ENCODE data around the gene RECK.
A peak's percentile ranks its signal among the peaks of the same experiment; 100 is the strongest.
"Not testable (repeated sequence)": the region's sequence is repeated elsewhere in the genome, so short reads cannot be mapped to it uniquely, and the experiment has no call there.

Gene RECK

GRCh38 chr9:36152741-36153438, 116.2 kb downstream of the RECK start:
- peaks cover 69% of the 10 kb centered on the region for H3K4me1 Mint-ChIP-seq
- peaks cover 4% of the 10 kb centered on the region for H3K36me3 Mint-ChIP-seq (ENCODE audit: low read depth)
- DNase-seq (no peak), ATAC-seq (no peak)
- H3K9me3 Mint-ChIP-seq: no peaks in the 10 kb centered on the region
- H3K27ac Mint-ChIP-seq: peak overlapping the region; percentile 52
- H3K27me3 Mint-ChIP-seq: no peaks in the 10 kb centered on the region
- no peak overlapping the region for H3K4me3 Mint-ChIP-seq

DNA sequence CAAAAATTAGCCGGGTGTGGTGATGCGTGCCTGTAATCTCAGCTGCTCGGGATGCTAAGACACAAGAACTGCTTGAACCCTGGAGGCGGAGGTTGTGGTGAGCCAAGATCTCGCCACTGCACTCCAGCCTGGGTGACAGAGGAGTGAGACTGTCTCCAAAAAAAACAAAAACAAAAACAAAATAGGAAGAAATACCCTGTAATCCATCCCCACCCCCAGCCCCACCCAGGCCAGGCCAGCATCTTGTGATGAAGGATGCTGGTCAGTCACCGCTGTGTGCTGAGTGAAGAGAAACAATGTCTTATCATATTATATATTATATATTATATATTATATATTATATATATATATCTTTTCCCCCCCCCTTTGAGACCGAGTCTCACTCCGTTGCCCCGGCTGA, 117.0 kb downstream of the RECK start:
- Mint-ChIP-seq H3K9me3 (no peaks in the 10 kb centered on the region), H3K36me3 (ENCODE audit: low read depth) (peaks cover 4% of the 10 kb centered on the region), H3K27ac (peak overlapping the region; percentile 56), H3K27me3 (no peaks in the 10 kb centered on the region), H3K4me1 (peaks cover 65% of the 10 kb centered on the region), H3K4me3 (no peak overlapping the region)
- no peak for ATAC-seq
- no peak for DNase-seq

GRCh38 chr9:36154331-36154952, 117.7 kb downstream of the RECK start:
- Mint-ChIP-seq H3K9me3 (no peaks in the 10 kb centered on the region), H3K27ac (peak overlapping the region; percentile 56), H3K4me1 (peaks cover 60% of the 10 kb centered on the region), H3K36me3 (ENCODE audit: low read depth) (peaks cover 4% of the 10 kb centered on the region), H3K4me3 (no peak overlapping the region), H3K27me3 (no peaks in the 10 kb centered on the region)
- no peak for ATAC-seq
- DNase-seq: no peak

DNA sequence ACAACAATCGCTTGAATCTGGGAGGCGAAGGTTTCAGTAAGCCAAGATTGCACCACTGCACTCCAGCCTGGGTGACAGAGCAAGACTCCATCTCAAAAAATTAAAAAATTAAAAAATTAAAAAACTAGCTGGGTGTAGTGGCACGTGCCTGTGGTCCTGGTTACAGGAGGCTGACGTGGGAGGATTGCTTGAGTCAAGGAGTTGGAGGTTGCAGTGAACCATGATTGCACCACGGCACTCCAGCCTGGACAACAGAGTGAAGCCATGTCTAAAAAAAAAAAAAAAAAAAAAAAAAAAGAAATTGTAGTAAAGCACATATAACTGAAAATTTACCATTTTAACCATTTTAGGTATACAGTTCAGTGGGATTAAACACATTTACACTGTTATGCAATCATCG, 119.4 kb downstream of the RECK start:
- Mint-ChIP-seq H3K27me3 (no peaks in the 10 kb centered on the region), H3K36me3 (ENCODE audit: low read depth) (peaks cover 6% of the 10 kb centered on the region), H3K4me1 (peaks cover 47% of the 10 kb centered on the region), H3K27ac (no peak overlapping the region), H3K9me3 (no peaks in the 10 kb centered on the region), H3K4me3 (no peak overlapping the region)
- no peak for ATAC-seq
- no peak for DNase-seq

GRCh38 chr9:36158122-36158521, 121.4 kb downstream of the RECK start:
- Mint-ChIP-seq H3K27me3 (no peaks in the 10 kb centered on the region), H3K9me3 (no peaks in the 10 kb centered on the region), H3K36me3 (ENCODE audit: low read depth) (peaks cover 6% of the 10 kb centered on the region), H3K4me1 (peaks cover 28% of the 10 kb centered on the region), H3K27ac (no peak overlapping the region), H3K4me3 (no peak overlapping the region)
- no peak for ATAC-seq
- no peak for DNase-seq

- no peak overlapping the region for H3K27ac Mint-ChIP-seq
- no peak for ATAC-seq
These were observed 122.2 kb downstream of the RECK start for GRCh38 chr9:36158917-36159316.

DNA sequence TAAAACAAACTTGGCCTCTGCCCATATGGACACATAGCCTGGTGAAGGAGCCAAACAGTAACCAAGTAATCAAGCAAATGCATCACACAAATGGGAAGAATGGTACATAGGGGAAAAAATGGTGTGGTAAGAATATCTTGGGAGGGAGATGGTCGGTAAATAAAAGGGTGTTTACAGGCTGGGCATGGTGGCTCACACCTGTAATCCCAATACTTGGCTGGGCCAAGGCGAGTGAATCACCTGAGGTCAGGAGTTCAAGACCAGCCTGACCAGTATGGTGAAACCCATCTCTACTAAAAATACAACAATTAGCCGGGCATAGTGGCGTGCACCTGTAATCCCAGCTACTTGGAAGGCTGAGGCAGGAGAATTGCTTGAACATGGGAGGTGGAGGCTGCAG, 122.8 kb downstream of the RECK start:
- not testable (repeated sequence) for H3K27me3 Mint-ChIP-seq; H3K27ac Mint-ChIP-seq; DNase-seq; ATAC-seq; H3K4me3 Mint-ChIP-seq; H3K9me3 Mint-ChIP-seq; H3K36me3 Mint-ChIP-seq (ENCODE audit: low read depth)
- peaks cover 16% of the 10 kb centered on the region for H3K4me1 Mint-ChIP-seq

More at GRCh38 chr9:36158917-36159316, 122.2 kb downstream of the RECK start:
- H3K4me1 Mint-ChIP-seq: peaks cover 22% of the 10 kb centered on the region
- DNase-seq: no peak
- no peak overlapping the region for H3K4me3 Mint-ChIP-seq
- H3K36me3 Mint-ChIP-seq (ENCODE audit: low read depth): peaks cover 6% of the 10 kb centered on the region
- H3K27me3 Mint-ChIP-seq: no peaks in the 10 kb centered on the region
- no peaks in the 10 kb centered on the region for H3K9me3 Mint-ChIP-seq

DNA sequence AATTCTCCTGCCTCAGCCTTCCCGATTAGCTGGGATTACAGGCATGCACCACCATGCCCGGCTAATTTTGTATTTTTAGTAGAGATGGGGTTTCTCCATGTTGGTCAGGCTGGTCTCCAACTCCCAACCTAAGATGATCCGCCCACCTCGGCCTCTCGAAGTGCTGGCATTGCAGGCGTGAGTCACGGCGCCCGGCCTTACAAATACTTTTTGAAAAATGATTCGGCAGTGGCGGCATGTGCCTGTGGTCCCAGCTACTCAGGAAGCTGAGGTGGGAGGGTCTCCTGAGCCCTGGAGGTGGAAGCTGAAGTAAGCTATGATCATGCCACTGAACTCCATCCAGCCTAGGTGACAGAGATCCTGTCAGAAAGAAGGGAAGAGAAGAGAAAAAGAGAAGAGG, 123.4 kb downstream of the RECK start:
- not testable (repeated sequence) for ATAC-seq; H3K9me3 Mint-ChIP-seq; H3K36me3 Mint-ChIP-seq (ENCODE audit: low read depth); DNase-seq; H3K4me3 Mint-ChIP-seq; H3K27me3 Mint-ChIP-seq; H3K27ac Mint-ChIP-seq
- peaks cover 10% of the 10 kb centered on the region for H3K4me1 Mint-ChIP-seq

DNA sequence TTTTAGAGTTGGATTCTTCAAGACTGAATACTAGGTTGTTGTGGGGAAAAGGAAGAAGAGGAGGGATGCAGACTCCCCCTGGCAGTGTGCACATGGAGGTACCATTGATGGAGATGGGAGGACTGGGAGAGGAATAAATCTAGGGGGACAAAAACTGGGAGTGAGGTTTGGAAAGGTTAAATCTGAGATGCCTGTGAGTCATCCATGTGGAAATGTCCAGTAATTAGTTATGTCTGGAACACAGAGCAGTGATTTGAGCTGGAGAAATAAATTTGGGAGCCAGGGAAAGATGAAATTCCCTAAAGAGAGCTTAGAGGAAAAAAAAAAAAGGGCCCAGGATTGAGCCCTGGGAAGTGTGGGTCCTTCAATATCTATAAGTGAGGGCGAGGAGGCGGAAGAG, 124.5 kb downstream of the RECK start:
- H3K4me3 Mint-ChIP-seq: no peak overlapping the region
- H3K9me3 Mint-ChIP-seq: no peaks in the 10 kb centered on the region
- peaks cover 6% of the 10 kb centered on the region for H3K36me3 Mint-ChIP-seq (ENCODE audit: low read depth)
- H3K27ac Mint-ChIP-seq: no peak overlapping the region
- peaks cover 11% of the 10 kb centered on the region for H3K4me1 Mint-ChIP-seq
- ATAC-seq: no peak
- H3K27me3 Mint-ChIP-seq: no peaks in the 10 kb centered on the region
- DNase-seq: no peak

GRCh38 chr9:36162211-36162738, 125.6 kb downstream of the RECK start:
- no peaks in the 10 kb centered on the region for H3K27me3 Mint-ChIP-seq
- no peak overlapping the region for H3K4me3 Mint-ChIP-seq
- H3K36me3 Mint-ChIP-seq (ENCODE audit: low read depth): peaks cover 2% of the 10 kb centered on the region
- ATAC-seq (no peak), DNase-seq (no peak)
- no peak overlapping the region for H3K27ac Mint-ChIP-seq
- H3K4me1 Mint-ChIP-seq: peaks cover 15% of the 10 kb centered on the region
- H3K9me3 Mint-ChIP-seq: no peaks in the 10 kb centered on the region

DNA sequence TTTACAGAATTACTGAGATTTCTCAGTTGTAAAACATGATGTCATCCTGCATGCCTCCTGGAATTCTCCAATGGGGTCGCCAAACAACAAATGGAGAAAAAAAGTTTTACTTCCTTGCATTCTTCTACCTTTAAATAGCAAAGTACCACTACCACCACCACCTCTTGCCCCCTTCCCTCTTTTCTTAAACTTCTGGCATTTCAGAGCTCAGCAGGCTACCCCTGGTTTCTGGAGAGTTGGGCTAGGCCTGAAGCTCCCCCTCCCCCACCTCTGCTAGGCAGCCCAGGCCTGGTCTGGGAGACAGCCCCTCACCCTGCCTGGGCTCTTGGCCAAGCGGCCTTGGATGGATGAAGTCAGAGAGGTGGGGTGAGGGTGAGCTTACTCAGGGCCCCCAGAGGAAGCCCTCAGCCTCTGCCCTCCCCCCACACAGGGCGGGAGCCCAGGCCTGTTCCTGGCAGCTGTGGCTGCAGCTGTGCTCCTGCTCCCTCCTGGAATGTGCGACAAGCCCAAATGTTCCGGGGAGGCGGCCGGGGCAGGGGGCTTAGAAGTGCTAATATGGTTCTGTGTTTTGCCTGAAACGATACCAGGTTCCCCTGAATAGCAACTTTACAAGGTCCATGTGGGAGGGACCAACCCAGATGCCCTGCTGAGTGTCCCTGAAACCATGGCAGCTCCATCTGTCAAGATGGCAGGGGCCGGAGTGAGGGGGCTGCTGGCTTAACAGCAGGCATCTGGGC, 126.5 kb downstream of the RECK start:
- H3K27me3 Mint-ChIP-seq: no peaks in the 10 kb centered on the region
- DNase-seq (no peak), ATAC-seq (no peak)
- H3K27ac Mint-ChIP-seq: no peak overlapping the region
- H3K36me3 Mint-ChIP-seq (ENCODE audit: low read depth): peaks cover 2% of the 10 kb centered on the region
- no peaks in the 10 kb centered on the region for H3K9me3 Mint-ChIP-seq
- no peak overlapping the region for H3K4me3 Mint-ChIP-seq
- H3K4me1 Mint-ChIP-seq: peaks cover 12% of the 10 kb centered on the region

DNA sequence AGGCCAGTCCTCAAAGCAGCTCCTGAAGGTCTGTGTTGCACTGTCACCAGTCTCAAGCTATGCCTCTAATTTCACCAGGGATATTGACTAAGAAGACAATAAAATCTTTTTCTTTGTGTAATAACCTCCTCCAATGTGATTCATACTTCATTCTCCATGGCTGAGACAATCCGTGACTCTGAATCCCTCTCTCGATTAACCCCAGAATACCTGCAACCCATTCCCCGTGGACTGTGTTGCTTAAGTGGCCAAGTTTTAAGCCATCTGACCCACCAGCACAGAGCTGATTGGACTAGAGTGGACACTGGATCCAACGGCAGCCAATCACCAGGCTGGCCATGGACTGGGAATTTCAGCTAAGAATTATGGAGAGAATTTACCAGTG, 127.1 kb downstream of the RECK start:
- ATAC-seq (no peak), DNase-seq (no peak)
- peaks cover 10% of the 10 kb centered on the region for H3K4me1 Mint-ChIP-seq
- H3K27me3 Mint-ChIP-seq: no peaks in the 10 kb centered on the region
- H3K27ac Mint-ChIP-seq: no peak overlapping the region
- H3K9me3 Mint-ChIP-seq: no peaks in the 10 kb centered on the region
- no peak overlapping the region for H3K4me3 Mint-ChIP-seq
- H3K36me3 Mint-ChIP-seq (ENCODE audit: low read depth): peaks cover 2% of the 10 kb centered on the region

GRCh38 chr9:36164372-36164771, 127.7 kb downstream of the RECK start:
- no peak for DNase-seq
- Mint-ChIP-seq H3K4me3 (no peak overlapping the region), H3K9me3 (no peaks in the 10 kb centered on the region), H3K27ac (no peak overlapping the region), H3K4me1 (peaks cover 10% of the 10 kb centered on the region), H3K36me3 (ENCODE audit: low read depth) (peaks cover 2% of the 10 kb centered on the region), H3K27me3 (no peaks in the 10 kb centered on the region)
- ATAC-seq: no peak

DNA sequence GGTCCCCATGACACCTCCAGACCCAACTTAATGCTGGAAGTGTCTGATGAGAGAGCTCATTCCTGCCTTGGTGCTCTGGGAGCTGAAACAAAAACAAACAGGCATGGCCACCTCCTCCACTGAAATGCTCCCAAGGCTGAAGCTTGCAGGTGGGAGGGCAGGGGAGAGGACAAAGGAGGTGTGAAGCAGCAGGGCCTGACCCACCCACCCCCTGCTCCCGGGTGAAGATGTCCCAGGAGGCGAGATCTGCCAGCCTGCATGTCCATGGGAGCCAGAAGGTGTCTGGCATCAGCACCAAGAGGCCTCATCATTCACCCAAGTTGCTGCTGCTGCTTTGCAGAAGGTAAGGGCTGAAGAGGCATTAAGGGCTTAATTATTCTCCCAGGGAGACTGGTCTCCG, 128.3 kb downstream of the RECK start:
- peak overlapping the region; percentile 16 for H3K4me3 Mint-ChIP-seq
- ATAC-seq: no peak
- H3K27me3 Mint-ChIP-seq: no peaks in the 10 kb centered on the region

DNA sequence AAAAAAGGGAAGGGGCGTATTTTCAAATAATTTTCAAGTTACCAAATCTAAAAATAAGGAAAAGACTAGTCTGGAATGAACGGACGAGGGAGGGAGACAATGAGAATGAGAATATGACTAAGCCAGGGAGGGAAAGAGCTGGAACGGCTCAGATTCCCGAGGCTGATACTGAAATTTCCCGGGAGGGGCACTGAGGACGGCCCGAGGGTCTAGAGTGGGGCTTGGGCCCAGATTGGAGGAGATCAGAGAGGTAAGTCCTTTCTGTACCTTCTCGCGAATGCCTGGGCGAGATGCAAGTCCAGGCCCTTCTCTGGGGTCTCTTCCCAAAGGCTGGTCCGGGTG, 129.1 kb downstream of the RECK start:
- peaks cover 6% of the 10 kb centered on the region for H3K4me1 Mint-ChIP-seq
- no peaks in the 10 kb centered on the region for H3K9me3 Mint-ChIP-seq
- no peak overlapping the region for H3K27ac Mint-ChIP-seq
- H3K36me3 Mint-ChIP-seq (ENCODE audit: low read depth): no peaks in the 10 kb centered on the region
- H3K4me3 Mint-ChIP-seq: no peak overlapping the region
- DNase-seq (no peak), ATAC-seq (no peak)
- H3K27me3 Mint-ChIP-seq: no peaks in the 10 kb centered on the region

More for the DNA sequence above, 128.3 kb downstream of the RECK start:
- Mint-ChIP-seq H3K4me1 (peaks cover 10% of the 10 kb centered on the region), H3K9me3 (no peaks in the 10 kb centered on the region), H3K36me3 (ENCODE audit: low read depth) (peaks cover 2% of the 10 kb centered on the region), H3K27ac (no peak overlapping the region)
- no peak for DNase-seq
